Suppressor macrophage treated with lipopolysaccharide for 4 hours (primary cell): Measurements from ENCODE around the gene HKDC1.
A peak's percentile ranks its signal among the peaks of the same experiment; 100 is the strongest.
"Not testable (repeated sequence)": the region's sequence is repeated elsewhere in the genome, so short reads cannot be mapped to it uniquely, and the experiment has no call there.

Experiments
- DNase-seq: peaks from one replicate; pipeline ENCODE4 v3.0.0-alpha.2; 2020

HKDC1 gene

DNA sequence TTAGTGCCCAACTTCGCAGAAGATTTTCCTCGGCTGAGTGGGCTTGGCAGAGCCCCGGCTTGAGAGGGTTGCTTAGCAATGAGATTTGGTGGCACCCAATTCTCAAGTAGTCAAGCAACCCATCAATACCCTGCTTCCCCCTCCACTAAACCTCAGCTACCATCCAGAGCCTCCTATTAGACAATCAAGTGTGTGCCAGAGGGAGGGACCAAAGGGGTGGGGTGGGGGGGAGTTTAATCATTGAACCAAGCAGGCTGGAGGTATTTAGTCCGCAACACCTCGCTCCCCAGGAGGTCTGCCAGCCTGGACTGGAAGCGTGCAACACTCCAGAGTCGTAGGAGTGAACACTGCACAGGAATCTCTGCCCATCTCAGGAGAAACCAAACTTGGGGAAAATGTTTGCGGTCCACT is at the start of gene HKDC1:
Gene HKDC1, plus strand, starts transcription at position 292 of the 411 bp plus-strand sequence. Its CDS starts 104 bp downstream, at position 396.
- no peak for DNase-seq

- peak; percentile 26 for DNase-seq
These were observed 47.7 kb upstream of the HKDC1 start for GRCh38 chr10:69172241-69172982.

DNA sequence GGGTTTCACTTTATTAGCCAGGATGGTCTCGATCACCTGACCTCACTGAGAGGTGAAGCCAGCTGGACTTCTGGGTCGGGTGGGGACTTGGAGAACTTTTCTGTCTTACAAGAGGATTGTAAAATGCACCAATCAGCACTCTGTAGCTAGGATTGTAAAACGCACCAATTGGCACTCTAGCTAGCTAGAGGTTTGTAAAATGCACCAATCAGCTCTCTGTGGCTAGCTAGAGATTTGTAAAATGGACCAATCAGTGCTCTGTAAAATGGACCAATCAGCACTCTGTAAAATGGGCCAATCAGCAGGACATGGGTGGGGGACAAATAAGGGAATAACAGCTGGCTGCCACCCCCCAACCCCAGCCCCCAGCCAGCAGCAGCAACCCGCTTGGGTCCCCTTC is 44.8 kb upstream of the HKDC1 start:
- DNase-seq: not testable (repeated sequence)

GRCh38 chr10:69176823-69177222 is 43.3 kb upstream of the HKDC1 start:
- no peak for DNase-seq

DNA sequence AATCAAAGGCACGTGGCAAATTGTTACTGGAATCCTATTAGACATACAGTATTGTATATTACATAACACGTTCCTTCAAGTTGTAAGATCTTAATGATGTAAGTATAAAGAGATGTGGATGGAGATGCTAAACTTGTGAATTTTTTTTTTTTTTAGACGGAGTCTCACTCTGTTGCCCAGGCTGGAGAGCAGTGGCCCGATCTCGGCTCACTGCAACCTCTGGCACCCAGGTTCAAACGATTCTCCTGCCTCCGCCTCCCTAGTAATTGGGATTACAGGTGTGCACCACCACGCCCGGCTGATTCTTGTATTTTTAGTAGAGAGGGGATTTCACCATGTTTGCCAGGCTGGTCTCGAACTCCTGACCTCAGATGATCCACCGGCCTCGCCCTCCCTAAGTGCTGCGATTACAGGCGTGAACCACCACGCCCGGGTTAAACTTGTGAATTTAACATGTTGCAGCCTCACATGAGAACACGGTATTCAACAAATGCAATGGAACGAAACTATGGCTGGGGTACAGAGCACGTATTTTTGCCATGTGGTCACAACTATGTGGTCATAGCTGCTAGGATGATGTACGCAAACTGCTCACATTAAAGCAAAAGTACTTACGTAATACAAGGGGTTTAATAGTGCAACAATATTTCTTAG is 40.9 kb upstream of the HKDC1 start:
- no peak for DNase-seq

GRCh38 chr10:69179743-69180524 is 40.2 kb upstream of the HKDC1 start, which contains the start of gene SUPV3L1:
Gene SUPV3L1 (plus strand): TSS chr10:69180234. CDS start chr10:69180292, 58 bp downstream.
- peak; percentile 97 for DNase-seq

- DNase-seq: no peak
These were observed 39.5 kb upstream of the HKDC1 start for GRCh38 chr10:69180525-69181204.

DNA sequence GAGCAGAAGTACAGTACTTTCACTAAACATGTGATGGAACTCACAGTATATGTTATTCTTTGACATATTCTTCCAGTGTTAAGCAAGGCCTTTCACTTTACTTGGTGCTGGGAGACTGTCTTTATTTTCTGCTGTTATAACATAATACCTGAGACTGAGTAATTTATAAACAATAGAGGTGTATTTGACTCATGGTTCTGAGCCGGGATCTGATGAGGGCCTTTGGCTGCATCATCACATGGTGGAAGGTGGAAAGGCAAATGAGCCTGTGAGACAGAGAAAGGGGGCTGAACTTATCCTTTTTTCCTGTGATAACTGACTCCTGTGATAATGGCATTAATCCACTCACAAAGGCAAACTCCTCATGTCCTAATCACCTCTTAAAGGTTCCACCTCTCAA is 38.7 kb upstream of the HKDC1 start:
- no peak for DNase-seq

GRCh38 chr10:69182005-69182404 is 38.1 kb upstream of the HKDC1 start:
- no peak for DNase-seq

DNA sequence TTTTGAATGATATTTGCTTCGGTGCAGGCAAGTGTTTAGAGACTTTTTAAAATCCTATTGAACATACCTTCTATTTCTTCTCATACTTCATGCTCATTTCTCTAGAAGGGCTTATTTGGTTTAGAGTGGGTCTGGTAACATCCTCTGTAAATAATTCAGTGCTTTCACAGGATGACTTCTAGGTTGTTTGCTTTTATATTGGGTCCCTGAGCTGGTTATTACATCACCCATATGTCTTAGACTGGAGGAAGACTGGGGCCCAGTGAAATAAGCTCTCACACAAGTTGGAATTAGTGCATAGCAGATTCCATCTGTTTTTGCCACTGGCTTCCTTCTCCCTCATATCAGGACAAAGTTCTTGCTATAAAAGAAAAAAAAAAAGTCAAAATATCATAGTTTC is 33.6 kb upstream of the HKDC1 start:
- DNase-seq: no peak

GRCh38 chr10:69201045-69201444 is 19.1 kb upstream of the HKDC1 start:
- DNase-seq: no peak

- DNase-seq: no peak
These were observed 17.8 kb upstream of the HKDC1 start for GRCh38 chr10:69202332-69202731.

DNA sequence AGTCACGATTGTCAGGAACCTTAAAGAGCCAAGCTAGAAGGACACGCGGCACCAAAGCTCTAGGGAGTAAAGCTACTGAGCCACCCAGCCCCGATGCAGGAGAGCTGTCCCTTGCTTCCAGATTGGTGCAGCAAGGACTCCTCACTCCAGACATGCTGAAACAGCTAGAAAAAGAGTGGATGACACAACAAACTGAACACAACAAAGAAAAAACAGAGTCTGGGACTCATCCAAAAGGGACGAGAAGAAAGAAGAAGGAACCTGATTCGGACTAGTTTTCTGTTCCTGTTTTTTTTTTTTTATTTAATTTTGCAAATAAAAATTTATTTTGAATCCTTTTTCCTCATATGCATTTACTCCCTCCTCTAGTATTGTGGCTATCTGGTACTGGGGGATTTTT is 11.4 kb upstream of the HKDC1 start:
- DNase-seq: peak; percentile 59

GRCh38 chr10:69209787-69210484 is 10.2 kb upstream of the HKDC1 start:
- peak; percentile 47 for DNase-seq

DNA sequence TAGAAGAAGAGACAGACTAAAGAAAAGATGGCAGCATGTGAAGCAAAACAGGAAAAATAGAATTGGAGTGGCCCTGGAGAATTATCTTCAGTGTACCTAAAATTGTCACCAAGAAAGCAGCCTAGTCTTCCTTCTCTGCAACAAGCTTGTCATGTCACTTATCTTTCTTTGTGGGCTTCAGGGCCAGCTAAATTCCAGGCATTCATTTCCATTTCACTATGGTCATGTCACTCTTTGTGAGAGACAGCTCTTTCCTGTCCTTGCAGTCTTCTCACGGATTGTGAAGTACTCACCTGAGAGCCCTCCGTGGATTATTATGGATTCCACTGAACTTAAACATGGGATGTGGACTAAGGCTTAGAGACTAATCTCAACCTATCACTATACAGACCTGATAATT is 9.0 kb upstream of the HKDC1 start:
- DNase-seq: no peak

DNA sequence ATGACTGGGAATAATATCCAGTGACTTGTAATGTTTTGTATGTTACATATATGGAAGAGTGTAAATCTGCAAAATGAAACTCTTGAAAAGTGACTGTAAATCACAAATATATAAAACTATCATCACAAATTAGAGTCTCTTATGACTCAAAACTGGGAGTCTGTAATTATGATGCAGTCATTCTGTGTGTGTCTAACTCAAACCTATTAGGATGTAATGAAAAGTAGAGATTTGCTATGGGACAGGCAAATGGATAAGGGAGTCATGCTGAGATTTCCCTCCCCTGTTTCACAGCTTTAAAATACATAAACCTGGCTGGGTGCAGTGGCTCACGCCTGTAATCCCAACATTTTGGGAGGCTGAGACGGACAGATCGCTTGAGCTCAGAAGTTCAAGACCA is 8.6 kb upstream of the HKDC1 start:
- no peak for DNase-seq

GRCh38 chr10:69213591-69214311 is 6.4 kb upstream of the HKDC1 start:
- DNase-seq: peak; percentile 71

DNA sequence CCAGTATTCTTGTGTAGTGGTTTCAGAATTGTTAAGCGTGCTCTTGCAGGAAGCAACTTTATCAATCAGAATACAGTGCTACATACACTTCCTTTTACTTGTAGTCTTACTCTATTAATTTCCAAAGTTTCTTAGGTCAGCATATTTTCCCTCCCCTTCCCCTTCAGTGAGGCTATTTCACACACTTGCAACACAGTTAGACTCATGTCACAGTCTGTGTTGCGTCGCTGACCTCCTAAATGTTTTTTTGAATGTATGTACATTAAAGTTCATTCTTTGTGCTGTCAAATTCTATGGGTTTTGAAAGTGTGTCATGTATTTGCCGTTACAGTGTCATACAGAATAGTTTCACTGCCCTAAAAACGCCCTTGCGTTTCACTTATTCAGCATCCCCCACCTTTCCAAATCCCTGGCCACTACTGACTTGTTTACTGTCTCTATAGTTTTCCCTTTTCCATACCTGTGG is 5.4 kb upstream of the HKDC1 start:
- peak; percentile 85 for DNase-seq

DNA sequence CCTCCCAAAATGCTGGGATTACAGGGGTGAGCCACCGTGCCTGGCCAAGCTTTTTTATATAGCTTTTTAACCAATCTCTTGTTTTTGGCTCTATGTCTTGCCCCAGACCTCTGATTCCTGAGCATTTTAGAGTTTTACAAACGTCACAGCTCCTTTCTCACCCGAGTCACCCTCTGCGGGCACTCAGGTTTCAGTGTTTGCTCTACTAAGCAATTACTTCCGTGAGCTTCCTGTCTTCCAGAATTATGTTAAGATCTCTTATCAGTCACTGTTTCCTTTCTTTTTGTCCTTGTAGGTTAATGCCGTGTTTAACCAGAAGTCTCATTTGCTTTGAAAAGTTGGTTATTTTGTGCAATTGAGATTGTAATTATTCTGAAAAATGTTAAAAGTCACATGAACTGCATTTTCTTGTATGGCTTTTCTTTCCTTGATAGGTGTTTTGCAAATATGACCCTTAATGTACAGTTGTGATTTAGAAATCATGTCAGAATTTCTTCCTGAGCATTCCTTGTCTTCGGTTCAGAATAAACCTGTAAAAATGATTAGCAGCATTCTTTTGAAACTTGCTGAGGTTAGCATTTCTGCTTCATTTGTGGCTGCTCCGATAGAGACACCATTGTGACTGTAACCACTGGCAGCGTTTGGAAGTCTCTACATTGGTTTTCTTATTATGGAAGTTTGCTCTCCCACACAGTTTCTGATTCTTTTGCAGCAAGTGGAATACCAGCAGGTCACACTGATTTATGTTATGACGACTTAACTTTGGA is 4.5 kb upstream of the HKDC1 start:
- peak; percentile 37 for DNase-seq

DNA sequence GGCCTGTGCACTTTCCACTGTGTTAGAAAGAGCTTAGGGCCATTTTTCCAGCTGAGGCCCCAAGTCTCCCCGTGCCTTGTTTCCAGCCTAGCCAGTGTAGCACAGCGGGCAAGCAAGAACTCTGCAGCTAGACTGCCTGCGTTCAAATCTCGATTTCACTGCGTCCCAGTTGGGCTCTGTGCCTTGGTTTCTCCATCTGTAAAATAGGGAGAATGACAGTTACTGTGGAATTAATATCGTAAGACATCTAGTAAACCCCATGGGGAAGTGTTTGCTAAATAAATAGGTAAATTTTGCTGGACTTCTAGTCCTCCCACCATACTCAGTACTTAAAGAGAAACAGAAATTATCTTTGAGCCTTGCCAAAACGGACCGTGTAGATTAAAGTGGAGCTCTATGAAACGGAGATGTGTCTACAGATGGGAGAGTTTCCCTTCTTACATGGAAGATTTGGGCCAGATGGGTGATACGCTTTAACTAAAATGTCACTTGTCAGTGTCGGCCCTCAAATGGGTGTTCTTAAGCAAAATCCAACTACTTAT is 3.5 kb upstream of the HKDC1 start:
- DNase-seq: no peak
